Loucy (cell line): ENCODE data around the gene OR52B6.

Source experiments
- H2AFZ ChIP-seq: fragments of 200-600 bp; sonication (generic); 2 replicates; pipeline ENCODE4 v1.6.0; 2016; ENCODE audit warnings: antibody characterized with exemption, mild to moderate bottlenecking, low read length, moderate library complexity
- H3F3A ChIP-seq: fragments of 200-600 bp; 2 replicates; pipeline ENCODE4 v1.6.0; 2016; ENCODE audit warnings: antibody characterized with exemption, low read depth, mild to moderate bottlenecking
- H3K27me3 ChIP-seq: fragments of 200-600 bp; sonication (generic); 2 replicates; pipeline ENCODE4 v1.6.1; 2014; ENCODE audit warnings: low read length, mild to moderate bottlenecking; ENCODE audit not compliant: insufficient read depth, poor library complexity, severe bottlenecking
- H3K36me3 ChIP-seq: fragments of 200-600 bp; sonication (generic); 2 replicates; pipeline ENCODE4 v1.6.1; 2016; ENCODE audit warnings: low read length; ENCODE audit not compliant: insufficient read depth
- H3K4me1 ChIP-seq: fragments of 200-600 bp; sonication (generic); 2 replicates; pipeline ENCODE4 v1.5.1; 2014; ENCODE audit warnings: low read length, mild to moderate bottlenecking; ENCODE audit not compliant: insufficient read depth, poor library complexity, severe bottlenecking
- H3K4me2 ChIP-seq: fragments of 200-600 bp; sonication (generic); 2 replicates; pipeline ENCODE4 v1.6.0; 2014; ENCODE audit warnings: antibody characterized with exemption, low read length, low read depth, mild to moderate bottlenecking; ENCODE audit not compliant: poor library complexity, severe bottlenecking
- H3K4me3 ChIP-seq: fragments of 200-600 bp; sonication (generic); 2 replicates; pipeline ENCODE4 v1.5.1; 2014; ENCODE audit warnings: low read length, mild to moderate bottlenecking, mixed read lengths; ENCODE audit not compliant: poor library complexity, severe bottlenecking
- H3K79me2 ChIP-seq: fragments of 200-600 bp; sonication (generic); 2 replicates; pipeline ENCODE4 v1.6.1; 2014; ENCODE audit warnings: low read length; ENCODE audit not compliant: insufficient read depth
- H3K9ac ChIP-seq: fragments of 200-600 bp; sonication (generic); 2 replicates; pipeline ENCODE4 v1.6.0; 2014; ENCODE audit warnings: mild to moderate bottlenecking, low read depth, low read length, moderate library complexity; ENCODE audit not compliant: poor library complexity, severe bottlenecking
- H3K9me2 ChIP-seq: fragments of 200-600 bp; sonication (generic); replicated peaks from 2 replicates; pipeline ENCODE4 v1.6.1; 2016; ENCODE audit warnings: low read depth, low read length, mixed read lengths
- H3K9me3 ChIP-seq: fragments of 200-600 bp; sonication (generic); 2 replicates; pipeline ENCODE4 v1.6.1; 2014; ENCODE audit warnings: mild to moderate bottlenecking, antibody characterized with exemption, low read length, low read depth; ENCODE audit not compliant: insufficient read depth
- H4K20me1 ChIP-seq: fragments of 200-600 bp; sonication (generic); 2 replicates; pipeline ENCODE4 v1.6.0; 2014; ENCODE audit warnings: antibody characterized with exemption, low read length, mild to moderate bottlenecking; ENCODE audit not compliant: insufficient read depth, poor library complexity, severe bottlenecking
- CTCF ChIP-seq: fragments of 200-600 bp; sonication (generic); conservative IDR thresholded peaks from 2 replicates; pipeline ENCODE4 v1.5.1; 2014; ENCODE audit warnings: mild to moderate bottlenecking, antibody characterized with exemption, low read length
- EZH2phosphoT487 ChIP-seq: fragments of 200-600 bp; IDR thresholded peaks from 2 replicates; pipeline ENCODE4 v1.6.1; 2018; ENCODE audit warnings: antibody characterized with exemption, mild to moderate bottlenecking, moderate library complexity, borderline replicate concordance

Gene OR52B6

GRCh38 chr11:5553343-5553742 is 27.3 kb upstream of the OR52B6 start:
- Histone ChIP-seq H4K20me1 (no peaks in the 10 kb centered on the region), H3K9me3 (no peaks in the 10 kb centered on the region), H3K4me3 (no peak overlapping the region), H3K9me2 (no peaks in the 10 kb centered on the region), H3K4me1 (no peaks in the 10 kb centered on the region), H3K36me3 (no peaks in the 10 kb centered on the region), H3K27me3 (no peaks in the 10 kb centered on the region), H2AFZ (no peak overlapping the region), H3K9ac (no peak overlapping the region), H3K4me2 (no peak overlapping the region), H3F3A (no peaks in the 10 kb centered on the region), H3K79me2 (no peaks in the 10 kb centered on the region)
- peak; percentile 31 for TF ChIP-seq CTCF
- TF ChIP-seq EZH2phosphoT487 = no peak

- Histone ChIP-seq H3K27me3 (peaks cover 12% of the 10 kb centered on the region), H3K9me2 (no peaks in the 10 kb centered on the region), H3F3A (no peaks in the 10 kb centered on the region), H3K4me1 (no peaks in the 10 kb centered on the region), H3K4me2 (no peak overlapping the region), H3K79me2 (no peaks in the 10 kb centered on the region), H3K36me3 (no peaks in the 10 kb centered on the region), H4K20me1 (no peaks in the 10 kb centered on the region), H2AFZ (no peak overlapping the region), H3K9me3 (no peaks in the 10 kb centered on the region), H3K9ac (no peak overlapping the region), H3K4me3 (no peak overlapping the region)
- TF ChIP-seq CTCF (no peak), EZH2phosphoT487 (no peak)
Measured at GRCh38 chr11:5556596-5557188, 24.0 kb upstream of the OR52B6 start.

- Histone ChIP-seq H2AFZ (no peak overlapping the region), H3K79me2 (no peaks in the 10 kb centered on the region), H3K4me2 (no peak overlapping the region), H3K9ac (no peak overlapping the region), H3F3A (no peaks in the 10 kb centered on the region), H3K4me3 (no peak overlapping the region), H3K36me3 (no peaks in the 10 kb centered on the region), H3K9me3 (no peaks in the 10 kb centered on the region), H4K20me1 (no peaks in the 10 kb centered on the region), H3K4me1 (no peaks in the 10 kb centered on the region), H3K27me3 (peaks cover 18% of the 10 kb centered on the region), H3K9me2 (no peaks in the 10 kb centered on the region)
- no peak for TF ChIP-seq EZH2phosphoT487
- TF ChIP-seq CTCF = no peak
Measured at GRCh38 chr11:5557751-5558150, 22.9 kb upstream of the OR52B6 start.
